Measurements from ENCODE around the gene APOH. TPM values are rescaled to one million over a fixed set of nuclear protein-coding genes. Genes with fewer than 3 reads are reported as not detected.

Gene APOH
- total and polyA plus RNA-seq, 10 donors: 1.2 TPM; not detected in 9

GRCh38 chr17:66175892-66176291 lies 53.3 kb downstream of the APOH start:
- H3K4me3 ChIP-seq: no peak overlapping the region
- TF ChIP-seq POLR2AphosphoS5 (IDR thresholded peaks at IDR 0.05) (no peak), POLR2A (IDR thresholded peaks at IDR 0.05) (no peak)
- TF ChIP-seq, protein P1, sequence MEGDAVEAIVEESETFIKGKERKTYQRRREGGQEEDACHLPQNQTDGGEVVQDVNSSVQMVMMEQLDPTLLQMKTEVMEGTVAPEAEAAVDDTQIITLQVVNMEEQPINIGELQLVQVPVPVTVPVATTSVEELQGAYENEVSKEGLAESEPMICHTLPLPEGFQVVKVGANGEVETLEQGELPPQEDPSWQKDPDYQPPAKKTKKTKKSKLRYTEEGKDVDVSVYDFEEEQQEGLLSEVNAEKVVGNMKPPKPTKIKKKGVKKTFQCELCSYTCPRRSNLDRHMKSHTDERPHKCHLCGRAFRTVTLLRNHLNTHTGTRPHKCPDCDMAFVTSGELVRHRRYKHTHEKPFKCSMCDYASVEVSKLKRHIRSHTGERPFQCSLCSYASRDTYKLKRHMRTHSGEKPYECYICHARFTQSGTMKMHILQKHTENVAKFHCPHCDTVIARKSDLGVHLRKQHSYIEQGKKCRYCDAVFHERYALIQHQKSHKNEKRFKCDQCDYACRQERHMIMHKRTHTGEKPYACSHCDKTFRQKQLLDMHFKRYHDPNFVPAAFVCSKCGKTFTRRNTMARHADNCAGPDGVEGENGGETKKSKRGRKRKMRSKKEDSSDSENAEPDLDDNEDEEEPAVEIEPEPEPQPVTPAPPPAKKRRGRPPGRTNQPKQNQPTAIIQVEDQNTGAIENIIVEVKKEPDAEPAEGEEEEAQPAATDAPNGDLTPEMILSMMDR (IDR thresholded peaks at IDR 0.05 in 8 of 11, conservative IDR thresholded peaks at IDR 0.05 in 3 of 11): no peak
- no peaks in the 10 kb centered on the region for H3K9me3 ChIP-seq
- peaks cover 0 to 6% (median under 1%) of the 10 kb centered on the region in 6 donors for H3K36me3 ChIP-seq
- intact Hi-C loops (cut with DNase I; ENCODE audit: low total_unique reads): no loop called here
- WGBS, 5 donors: 50 to 67% (median 57%) methylated on average over 1 of the region's 1 CpG
- H3K27ac ChIP-seq: no peak overlapping the region
- H3K4me1 ChIP-seq: no peaks in the 10 kb centered on the region
- DNase-seq: no peak
- no peaks in the 10 kb centered on the region for H3K27me3 ChIP-seq (replicated peaks in 1 of 7)

GRCh38 chr17:66172691-66173223 lies 56.5 kb downstream of the APOH start:
- Histone ChIP-seq H3K36me3 (no peaks in the 10 kb centered on the region), H3K27me3 (replicated peaks in 1 of 7) (no peaks in the 10 kb centered on the region), H3K4me1 (no peaks in the 10 kb centered on the region), H3K27ac (no peak overlapping the region), H3K4me3 (no peak overlapping the region), H3K9me3 (no peaks in the 10 kb centered on the region)
- TF ChIP-seq POLR2AphosphoS5 (IDR thresholded peaks at IDR 0.05) (no peak), POLR2A (IDR thresholded peaks at IDR 0.05) (no peak)
- TF ChIP-seq, protein P1 (IDR thresholded peaks at IDR 0.05 in 8 of 11, conservative IDR thresholded peaks at IDR 0.05 in 3 of 11): no peak
- WGBS, 5 donors: 46 to 91% (median 60%) methylated on average over 2 of the region's 2 CpGs
- intact Hi-C loops (cut with DNase I; ENCODE audit: low total_unique reads): no loop called here
- DNase-seq: no peak

DNA sequence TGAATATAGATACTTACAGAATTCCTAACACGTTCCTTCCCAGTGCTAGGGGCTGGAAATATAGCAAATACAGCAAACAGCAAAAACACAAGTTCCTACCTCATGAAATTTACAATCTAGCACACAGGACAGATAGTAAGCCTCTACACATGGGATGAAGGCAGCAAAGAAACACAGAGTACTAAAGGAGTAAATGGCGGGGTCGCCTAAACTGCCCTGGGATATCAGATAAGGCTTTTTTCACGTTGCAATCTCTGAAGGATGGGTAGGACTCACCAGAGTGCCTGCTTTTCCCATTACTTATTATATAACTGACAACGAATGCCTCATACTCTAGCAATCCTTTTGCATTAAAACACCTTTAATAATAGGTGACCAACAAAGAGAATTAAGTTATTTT lies 57.1 kb downstream of the APOH start:
- WGBS, 5 donors: 77 to 88% (median 84%) methylated on average over 5 of the region's 5 CpGs
- Histone ChIP-seq H3K27ac (no peak overlapping the region), H3K27me3 (replicated peaks in 1 of 7) (no peaks in the 10 kb centered on the region), H3K4me1 (no peaks in the 10 kb centered on the region), H3K36me3 (no peaks in the 10 kb centered on the region), H3K9me3 (no peaks in the 10 kb centered on the region), H3K4me3 (no peak overlapping the region)
- TF ChIP-seq POLR2A (IDR thresholded peaks at IDR 0.05): no peak
- no peak for DNase-seq
- intact Hi-C loops (cut with DNase I; ENCODE audit: low total_unique reads): no loop called here

DNA sequence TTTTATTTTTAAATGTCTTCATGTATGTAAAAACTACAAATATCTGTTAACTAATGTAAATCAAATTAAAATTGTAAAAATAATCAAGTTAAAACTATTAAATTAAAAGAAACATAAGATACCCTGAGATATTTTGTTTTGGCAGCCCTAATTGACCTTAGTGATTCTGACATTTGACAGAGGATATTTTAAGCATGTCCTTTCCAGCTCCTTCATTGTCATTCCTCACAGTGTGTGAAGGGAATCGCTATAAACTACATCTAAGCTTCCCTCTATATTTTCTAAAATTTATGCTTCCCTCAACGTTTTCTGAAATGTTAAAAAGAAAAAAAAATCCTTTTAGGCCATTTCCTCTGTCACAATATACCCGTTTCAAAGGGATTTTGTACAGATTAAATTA lies 57.5 kb downstream of the APOH start:
- H3K27me3 ChIP-seq (replicated peaks in 1 of 7): no peaks in the 10 kb centered on the region
- no peaks in the 10 kb centered on the region for H3K9me3 ChIP-seq
- no peaks in the 10 kb centered on the region for H3K4me1 ChIP-seq
- no peak for DNase-seq
- H3K4me3 ChIP-seq: no peak overlapping the region
- no peaks in the 10 kb centered on the region for H3K36me3 ChIP-seq
- 56 to 77% (median 63%) methylated on average over 3 of the region's 3 CpGs for WGBS, 5 donors
- intact Hi-C loops (cut with DNase I; ENCODE audit: low total_unique reads): no loop called here
- H3K27ac ChIP-seq: no peak overlapping the region
- TF ChIP-seq POLR2AphosphoS5 (IDR thresholded peaks at IDR 0.05) (no peak), POLR2A (IDR thresholded peaks at IDR 0.05) (no peak)
- TF ChIP-seq, protein P1 (IDR thresholded peaks at IDR 0.05 in 8 of 11, conservative IDR thresholded peaks at IDR 0.05 in 3 of 11): no peak

GRCh38 chr17:66171172-66171571 lies 58.0 kb downstream of the APOH start:
- TF ChIP-seq POLR2AphosphoS5 (IDR thresholded peaks at IDR 0.05) (no peak), POLR2A (IDR thresholded peaks at IDR 0.05) (no peak)
- TF ChIP-seq, protein P1 (IDR thresholded peaks at IDR 0.05 in 8 of 11, conservative IDR thresholded peaks at IDR 0.05 in 3 of 11): no peak
- no peak for DNase-seq
- H3K27ac ChIP-seq: no peak overlapping the region

More at GRCh38 chr17:66171172-66171571, 58.0 kb downstream of the APOH start:
- intact Hi-C loops (cut with DNase I; ENCODE audit: low total_unique reads): no loop called here
- Histone ChIP-seq H3K36me3 (no peaks in the 10 kb centered on the region), H3K4me1 (no peaks in the 10 kb centered on the region), H3K9me3 (no peaks in the 10 kb centered on the region), H3K27me3 (replicated peaks in 1 of 7) (no peaks in the 10 kb centered on the region), H3K4me3 (no peak overlapping the region)

All from spleen (tissue), 11 donors.